B cell (primary cell): ENCODE data around the gene CRHR1. TPM values are rescaled to one million over a fixed set of nuclear protein-coding genes. Genes with fewer than 3 reads are reported as not detected.

Experiments used
- ATAC-seq: fragments of 200-7000 bp; cut with Tn5 transposase; one replicate; pipeline ENCODE4 v1.10.0; 2021; ENCODE audit warnings: low read depth, mild to moderate bottlenecking, moderate number of reproducible peaks, moderate library complexity
- CTCF ChIA-PET: fragments of 350-600 bp; sonication (Branson Sonifier 250); formaldehyde crosslinking; loops from one replicate; lab custom pipeline; 2021; ENCODE audit warnings: antibody characterized with exemption, inconsistent platforms; lab: Charles Lee
- POLR2A ChIA-PET: fragments of 350-600 bp; sonication (Branson Sonifier 250); formaldehyde crosslinking; loops from one replicate; lab custom pipeline; 2021; ENCODE audit warnings: antibody characterized with exemption; lab: Charles Lee
- DNase-seq: peaks from one replicate; pipeline ENCODE4 v3.0.0; 2013
- H2AFZ ChIP-seq: 2 replicates; pipeline ENCODE4 v1.6.1; 2012; ENCODE audit warnings: mild to moderate bottlenecking, low read depth, low read length; ENCODE audit not compliant: insufficient read depth, poor library complexity, severe bottlenecking
- H3K27ac ChIP-seq, 2 donors: 1 replicate in 1 of 2; 2 replicates in 1 of 2; pipeline ENCODE4 v1.5.1; 2012 to 2013; ENCODE audit warnings: low read length in 2 of 2, mild to moderate bottlenecking in 2 of 2, moderate library complexity in 1 of 2
- H3K27me3 ChIP-seq, 4 experiments: fragments of 200-600 bp in 1 of 4; sonication (generic) in 1 of 4; replicated peaks in 1 of 4; 1 replicate in 2 of 4; 2 replicates in 2 of 4; pipeline versions ENCODE4 v1.6.1 to v1.7.0; 2013 to 2016; ENCODE audit warnings: low read length in 3 of 4, mild to moderate bottlenecking in 2 of 4, mixed read lengths in 1 of 4, moderate library complexity in 1 of 4; ENCODE audit not compliant: insufficient read depth in 4 of 4, control insufficient read depth in 3 of 4; ENCODE audit errors: control extremely low read depth in 1 of 4
- H3K36me3 ChIP-seq, 2 experiments: replicated peaks in 1 of 2; 1 replicate in 1 of 2; 2 replicates in 1 of 2; pipeline versions ENCODE4 v1.6.1 to v1.7.1; 2013; ENCODE audit warnings: low read length in 1 of 2; ENCODE audit not compliant: insufficient read depth in 2 of 2, control insufficient read depth in 1 of 2; ENCODE audit errors: control extremely low read depth in 1 of 2, extremely low read depth in 1 of 2
- H3K4me1 ChIP-seq, 2 donors: fragments of 200-600 bp in 1 of 2; sonication (generic) in 1 of 2; 1 replicate in 1 of 2; 2 replicates in 1 of 2; pipeline versions ENCODE4 v1.5.1 to v1.6.1; 2013 to 2017; ENCODE audit warnings: low read length in 2 of 2; ENCODE audit not compliant: control insufficient read depth in 2 of 2, insufficient read depth in 2 of 2
- H3K4me2 ChIP-seq: replicated peaks from 2 replicates; pipeline ENCODE3; 2012; ENCODE audit warnings: mild to moderate bottlenecking, low read depth, low read length; ENCODE audit not compliant: poor library complexity, severe bottlenecking
- H3K4me3 ChIP-seq, 5 experiments: fragments of 200-600 bp in 1 of 5; sonication (generic) in 1 of 5; 1 replicate in 3 of 5; 2 replicates in 2 of 5; pipeline versions ENCODE4 v1.5.1 to v1.7.0; 2011 to 2016; ENCODE audit warnings: low read length in 4 of 5, mild to moderate bottlenecking in 4 of 5, low read depth in 2 of 5, control low read depth in 1 of 5, moderate library complexity in 1 of 5; ENCODE audit not compliant: insufficient read depth in 1 of 5; ENCODE audit errors: control extremely low read depth in 1 of 5, extremely low read depth in 1 of 5
- H3K79me2 ChIP-seq: fragments of 200-600 bp; sonication (generic); one replicate; pipeline ENCODE4 v1.6.0; 2016; ENCODE audit warnings: low read length; ENCODE audit not compliant: control insufficient read depth, insufficient read depth
- H3K9ac ChIP-seq: fragments of 200-600 bp; sonication (generic); 2 replicates; pipeline ENCODE4 v1.6.1; 2017; ENCODE audit warnings: mild to moderate bottlenecking, low read length, moderate library complexity
- H3K9me3 ChIP-seq, 3 donors: one replicate each; pipeline versions ENCODE4 v1.6.1 to v1.7.1; 2013; ENCODE audit warnings: low read length in 2 of 3; ENCODE audit not compliant: control insufficient read depth in 2 of 3, insufficient read depth in 1 of 3; ENCODE audit errors: control extremely low read depth in 1 of 3
- H4K20me1 ChIP-seq: 2 replicates; pipeline ENCODE4 v1.6.0; 2012; ENCODE audit warnings: mild to moderate bottlenecking, low read length; ENCODE audit not compliant: insufficient read depth, control insufficient read depth, poor library complexity, severe bottlenecking
- H3K27ac Mint-ChIP-seq: one replicate; pipeline ENCODE4 v1.8.0; 2021; ENCODE audit warnings: mixed read lengths
- H3K27me3 Mint-ChIP-seq: one replicate; pipeline ENCODE4 v1.8.0; 2021; ENCODE audit warnings: mixed read lengths
- H3K4me1 Mint-ChIP-seq: one replicate; pipeline ENCODE4 v1.8.0; 2021; ENCODE audit warnings: mixed read lengths
- H3K4me3 Mint-ChIP-seq: one replicate; pipeline ENCODE4 v1.8.0; 2021; ENCODE audit warnings: mixed read lengths
- H3K9me3 Mint-ChIP-seq: one replicate; pipeline ENCODE4 v1.8.0; 2022; ENCODE audit warnings: mixed read lengths; ENCODE audit not compliant: insufficient read depth
- EZH2 ChIP-seq: IDR thresholded peaks from 2 replicates; pipeline ENCODE4 v1.6.1; 2012; ENCODE audit warnings: borderline replicate concordance, low read depth, mild to moderate bottlenecking, moderate library complexity, low read length; ENCODE audit not compliant: insufficient read depth, poor library complexity, severe bottlenecking
- whole genome bisulfite sequencing: methylation state at CpG from one replicate; pipeline ENCODE4 v1.1.5; 2013; ENCODE audit warnings: missing lambda C conversion rate; ENCODE audit not compliant: insufficient coverage; 5-methylcytosine and 5-hydroxymethylcytosine counted together
- intact Hi-C: fragments of 100-400 bp; cut with micrococcal nuclease; formaldehyde crosslinking; loops from one replicate; pipeline ENCODE4 v1.10.0; 2022
- polyA plus RNA-seq: library from polyadenylated mRNA; depleted of rRNA; stranded (reverse); fragments of >200 nt; gene quantifications from 2 replicates; pipeline ENCODE4 v1.2.3, GENCODE V29; 2012
- total RNA-seq, 2 donors: library from RNA; stranded (reverse); fragments of 120-200 nt in 1 of 2; gene quantifications; 1 replicate in 1 of 2; 2 replicates in 1 of 2; pipeline versions ENCODE4 v1.2.3 to v1.2.4, GENCODE V29; 2013 to 2022
- TF ChIP-seq, protein P1 (sequence below): fragments of 200-600 bp; IDR thresholded peaks from one replicate; pipeline ENCODE4 v1.8.0; 2022; ENCODE audit warnings: antibody characterized with exemption, mild to moderate bottlenecking

Gene CRHR1
- total and polyA plus RNA-seq, 2 donors (not counting 1 experiment from before 2014, with no cell fraction given), result not detected

GRCh38 chr17:45821147-45821546 is 37.0 kb downstream of the CRHR1 start:
- ChIA-PET CTCF (interaction anchor here (1.5 kb wide), 1 partner anchor 181 kb away, joined by 3 read pairs; no protein-coding TSS in a partner anchor), POLR2A (no interaction called here)
- no peak overlapping the region for H3K9ac ChIP-seq
- H4K20me1 ChIP-seq, result no peaks in the 10 kb centered on the region
- Mint-ChIP-seq H3K4me1 (no peaks in the 10 kb centered on the region), H3K4me3 (no peak overlapping the region), H3K9me3 (no peaks in the 10 kb centered on the region), H3K27ac (no peak overlapping the region), H3K27me3 (peaks cover 8% of the 10 kb centered on the region)
- intact Hi-C loops, result no loop called here
- H3K9me3 ChIP-seq, result no peaks in the 10 kb centered on the region
- TF ChIP-seq, protein P1, sequence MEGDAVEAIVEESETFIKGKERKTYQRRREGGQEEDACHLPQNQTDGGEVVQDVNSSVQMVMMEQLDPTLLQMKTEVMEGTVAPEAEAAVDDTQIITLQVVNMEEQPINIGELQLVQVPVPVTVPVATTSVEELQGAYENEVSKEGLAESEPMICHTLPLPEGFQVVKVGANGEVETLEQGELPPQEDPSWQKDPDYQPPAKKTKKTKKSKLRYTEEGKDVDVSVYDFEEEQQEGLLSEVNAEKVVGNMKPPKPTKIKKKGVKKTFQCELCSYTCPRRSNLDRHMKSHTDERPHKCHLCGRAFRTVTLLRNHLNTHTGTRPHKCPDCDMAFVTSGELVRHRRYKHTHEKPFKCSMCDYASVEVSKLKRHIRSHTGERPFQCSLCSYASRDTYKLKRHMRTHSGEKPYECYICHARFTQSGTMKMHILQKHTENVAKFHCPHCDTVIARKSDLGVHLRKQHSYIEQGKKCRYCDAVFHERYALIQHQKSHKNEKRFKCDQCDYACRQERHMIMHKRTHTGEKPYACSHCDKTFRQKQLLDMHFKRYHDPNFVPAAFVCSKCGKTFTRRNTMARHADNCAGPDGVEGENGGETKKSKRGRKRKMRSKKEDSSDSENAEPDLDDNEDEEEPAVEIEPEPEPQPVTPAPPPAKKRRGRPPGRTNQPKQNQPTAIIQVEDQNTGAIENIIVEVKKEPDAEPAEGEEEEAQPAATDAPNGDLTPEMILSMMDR, result no peak
- TF ChIP-seq EZH2, result no peak
- H3K4me1 ChIP-seq, result no peaks in the 10 kb centered on the region
- no peaks in the 10 kb centered on the region for H3K79me2 ChIP-seq
- H3K27me3 ChIP-seq, result peaks cover 0 to 3% (median 0%) of the 10 kb centered on the region in 4 experiments
- 95% methylated on average over 8 of the region's 9 CpGs for WGBS
- H2AFZ ChIP-seq, result no peak overlapping the region
- no peak for DNase-seq
- no peak overlapping the region for H3K4me2 ChIP-seq
- no peaks in the 10 kb centered on the region for H3K36me3 ChIP-seq
- no peak for ATAC-seq
- H3K4me3 ChIP-seq, result no peak overlapping the region
- no peak overlapping the region for H3K27ac ChIP-seq

- Histone ChIP-seq H3K79me2 (no peaks in the 10 kb centered on the region), H3K4me2 (peak overlapping the region; percentile 19), H3K4me3 (no peak overlapping the region), H3K9ac (no peak overlapping the region), H2AFZ (no peak overlapping the region), H3K36me3 (no peaks in the 10 kb centered on the region), H3K27me3 (peaks cover 0 to 3% (median 0%) of the 10 kb centered on the region in 4 experiments), H4K20me1 (no peaks in the 10 kb centered on the region), H3K9me3 (no peaks in the 10 kb centered on the region), H3K27ac (no peak overlapping the region), H3K4me1 (no peaks in the 10 kb centered on the region)
- ATAC-seq (no peak), DNase-seq (no peak)
- Mint-ChIP-seq H3K9me3 (no peaks in the 10 kb centered on the region), H3K4me1 (no peaks in the 10 kb centered on the region), H3K4me3 (no peak overlapping the region), H3K27ac (no peak overlapping the region), H3K27me3 (peaks cover 13% of the 10 kb centered on the region)
- intact Hi-C loops, result no loop called here
- POLR2A ChIA-PET, result no interaction called here
- TF ChIP-seq, protein P1, result no peak
- no peak for TF ChIP-seq EZH2
- CTCF ChIA-PET, result no interaction called here
- WGBS, result 66% methylated on average over 8 of the region's 10 CpGs
These were observed 39.5 kb downstream of the CRHR1 start for GRCh38 chr17:45823598-45823997.
